RKO (cell line): ENCODE measurements around the gene FHIT.

Experiments used
- DNase-seq: peaks from one replicate; pipeline ENCODE4 v3.0.0-alpha.2; 2016; ENCODE audit warnings: low spot score

FHIT gene

GRCh38 chr3:60047426-60048200 is 1203.6 kb downstream of the FHIT start:
- no peak for DNase-seq

DNA sequence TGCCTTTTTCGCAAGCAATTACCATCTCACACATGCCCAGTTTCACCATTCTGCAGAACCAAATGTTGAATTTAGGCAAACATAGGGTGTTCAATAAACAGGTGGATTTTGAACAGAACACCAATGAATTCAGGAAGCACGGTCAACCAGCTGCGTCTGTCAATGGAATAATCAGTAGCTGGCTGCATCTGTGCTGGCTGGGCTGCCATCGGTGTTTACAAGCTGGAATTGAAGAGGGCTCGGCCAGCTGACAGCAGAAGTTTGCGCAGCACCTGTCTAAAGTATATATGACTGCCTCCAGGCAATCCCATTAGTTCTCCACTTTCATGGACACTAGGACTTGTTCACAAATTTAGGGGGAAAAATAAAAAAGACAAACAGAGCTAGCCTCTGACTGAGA is 1205.0 kb downstream of the FHIT start:
- DNase-seq = no peak

DNA sequence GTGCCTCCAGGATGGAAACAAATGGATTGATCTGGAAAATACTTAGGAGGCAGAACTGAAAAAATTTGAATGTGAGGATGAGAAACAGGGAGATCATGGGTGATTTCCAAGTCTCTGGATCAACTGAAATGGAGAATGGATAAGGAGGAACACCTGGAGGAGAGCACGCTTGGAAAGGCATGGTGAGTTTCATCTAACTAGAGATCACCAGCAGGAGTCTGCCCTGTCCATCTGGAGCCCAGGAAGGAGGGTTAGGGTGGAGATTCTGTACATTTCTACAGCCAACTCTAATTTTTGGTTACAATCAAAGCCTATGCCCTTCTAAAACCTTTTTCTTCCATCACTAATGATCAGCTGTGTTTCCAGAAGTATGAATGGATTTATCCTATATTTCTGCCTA is 1205.6 kb downstream of the FHIT start:
- no peak for DNase-seq

GRCh38 chr3:60036803-60037202 is 1214.4 kb downstream of the FHIT start:
- DNase-seq = no peak

- DNase-seq = no peak
These were observed 1217.3 kb downstream of the FHIT start for GRCh38 chr3:60033901-60034453.

- DNase-seq = no peak
These were observed 1220.3 kb downstream of the FHIT start for GRCh38 chr3:60030982-60031381.

DNA sequence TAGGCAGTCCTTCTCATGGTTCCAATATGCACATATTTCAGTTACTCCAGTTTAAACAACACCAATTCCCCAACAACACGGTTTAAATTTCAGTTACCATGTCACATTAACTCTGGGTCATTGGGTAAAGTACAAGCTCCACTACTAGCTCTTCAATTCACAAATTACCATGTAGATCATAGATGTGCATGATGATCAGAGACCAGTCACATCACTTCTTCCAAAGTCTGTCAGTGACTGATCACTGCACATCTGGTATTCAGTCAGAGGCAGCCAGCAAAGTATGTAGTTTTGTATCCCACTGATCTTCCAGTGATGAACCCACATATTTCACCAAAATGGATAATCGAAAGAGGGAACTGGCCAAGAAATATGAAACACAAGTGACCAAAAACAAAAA is 1223.0 kb downstream of the FHIT start:
- DNase-seq = no peak

GRCh38 chr3:60027335-60027734 is 1223.9 kb downstream of the FHIT start:
- DNase-seq = no peak

- DNase-seq = no peak
These were observed 1225.9 kb downstream of the FHIT start for GRCh38 chr3:60025096-60026050.

GRCh38 chr3:60024400-60024799 is 1226.9 kb downstream of the FHIT start:
- no peak for DNase-seq

DNA sequence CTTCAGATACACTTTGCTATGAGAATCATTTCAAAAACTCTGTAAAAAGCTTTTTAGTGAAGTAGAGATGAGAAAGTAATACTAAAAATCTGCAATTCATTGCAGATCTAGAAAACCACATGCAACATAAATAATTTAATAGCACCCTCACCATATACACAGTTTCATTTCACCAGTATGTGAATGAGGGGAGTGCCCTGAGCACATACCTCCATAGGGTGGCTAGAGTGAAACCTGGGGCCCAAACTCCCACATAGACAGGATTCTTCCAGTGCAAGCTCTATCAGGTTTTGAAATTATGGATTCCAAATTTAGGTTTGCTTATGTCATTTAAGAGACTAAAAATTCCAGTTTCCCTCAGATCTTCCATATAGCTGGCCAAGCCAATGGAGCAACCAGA is 1228.1 kb downstream of the FHIT start:
- DNase-seq = no peak

DNA sequence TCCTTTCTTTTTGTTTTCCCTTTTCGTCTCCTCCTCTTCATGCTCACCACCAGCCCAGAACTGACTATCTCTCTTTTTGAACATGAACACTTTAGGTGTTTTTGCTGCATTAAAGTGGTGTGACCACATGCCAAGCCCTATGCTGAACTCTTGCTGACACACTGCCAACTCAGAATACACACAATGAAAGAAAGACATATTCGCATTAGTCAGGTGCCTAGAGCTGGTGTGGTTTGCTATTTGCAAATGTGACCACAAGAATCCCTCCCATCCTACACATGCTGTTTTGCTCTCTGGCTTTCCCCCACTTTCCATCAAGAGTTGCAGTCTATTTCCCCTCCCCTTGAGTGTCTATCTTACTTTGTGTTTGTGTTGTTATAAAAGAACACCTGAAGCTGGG is 1233.6 kb downstream of the FHIT start:
- no peak for DNase-seq

GRCh38 chr3:60015032-60015705 is 1236.1 kb downstream of the FHIT start:
- DNase-seq = no peak

DNA sequence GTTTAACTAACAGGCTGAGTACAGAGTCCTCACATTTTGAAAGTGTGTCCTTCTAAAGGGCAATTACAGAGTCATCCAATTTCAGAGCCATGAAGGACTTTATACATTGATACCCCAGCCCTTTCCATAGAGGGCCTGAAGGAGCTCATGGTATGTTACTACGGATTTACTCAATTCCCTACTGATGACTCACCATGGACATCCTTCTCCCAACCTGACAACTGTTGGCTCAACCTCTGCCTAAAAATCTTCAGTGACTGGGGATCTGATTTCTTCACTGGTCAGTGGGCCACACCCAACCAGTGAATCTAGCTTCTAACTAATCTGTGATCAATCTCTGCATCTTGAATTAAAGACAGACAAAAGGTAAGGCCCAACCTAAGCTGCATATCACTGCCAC is 1238.0 kb downstream of the FHIT start:
- DNase-seq = no peak

DNA sequence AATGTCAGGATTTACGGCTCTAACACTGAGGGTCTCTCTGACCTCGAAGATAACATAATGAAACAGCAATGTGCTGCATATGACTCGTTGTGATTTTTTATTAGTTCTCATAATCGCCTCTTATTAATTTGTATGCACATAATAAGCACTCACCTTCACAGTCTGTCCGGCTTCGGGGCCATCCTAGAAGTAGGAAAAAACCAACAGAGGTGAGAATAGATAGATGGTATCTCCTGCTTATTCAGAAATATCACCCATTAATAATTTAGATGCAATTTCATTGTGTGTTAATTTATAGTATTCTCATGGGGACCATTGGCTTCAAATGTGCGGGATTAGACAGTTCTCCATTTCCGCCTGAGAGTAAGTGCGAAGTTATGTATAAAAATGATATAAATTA is 1240.0 kb downstream of the FHIT start:
- no peak for DNase-seq

- no peak for DNase-seq
These were observed 1240.5 kb downstream of the FHIT start for GRCh38 chr3:60010781-60011180.

GRCh38 chr3:60009931-60010478 is 1241.2 kb downstream of the FHIT start:
- no peak for DNase-seq

GRCh38 chr3:60001369-60001768 is 1249.9 kb downstream of the FHIT start:
- DNase-seq = no peak

DNA sequence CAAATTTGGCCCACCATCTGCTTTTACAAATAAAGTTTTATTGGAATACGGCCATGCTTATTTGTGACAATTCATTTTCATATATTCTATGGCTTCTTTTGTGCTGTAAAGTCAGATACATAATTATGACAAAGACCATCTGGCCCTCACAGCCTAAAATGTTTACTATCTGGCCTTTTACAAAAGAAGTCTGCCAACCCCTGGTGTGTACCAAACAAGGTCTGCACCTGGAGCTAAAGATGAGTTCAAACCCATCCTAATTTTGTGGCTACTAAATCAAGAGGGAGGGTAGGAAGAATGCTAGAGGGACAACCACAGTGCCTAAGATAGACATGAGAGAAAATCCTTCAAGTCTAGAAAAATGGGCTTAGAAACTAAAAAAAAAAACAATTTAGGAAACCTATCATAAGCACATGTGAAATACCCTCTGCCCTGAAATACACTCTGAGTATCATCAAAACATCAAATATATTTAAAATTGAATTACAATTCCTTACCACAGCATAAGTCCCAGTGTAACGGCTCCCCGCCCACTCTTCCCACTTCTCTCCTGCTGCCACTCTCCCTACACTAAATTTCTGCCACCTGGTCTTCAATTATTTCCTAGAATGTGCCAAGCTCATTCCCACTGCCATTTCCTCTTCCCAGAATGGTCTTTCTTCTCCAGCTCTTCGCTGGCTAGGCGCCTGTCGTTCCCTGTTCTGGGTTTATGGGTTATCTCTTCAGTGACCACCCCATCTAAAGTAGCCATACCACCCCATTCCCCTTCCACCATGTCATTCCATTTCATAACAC is 1250.7 kb downstream of the FHIT start:
- no peak for DNase-seq

- DNase-seq = no peak
These were observed 1253.2 kb downstream of the FHIT start for GRCh38 chr3:59998058-59998457.

GRCh38 chr3:59997583-59997982 is 1253.7 kb downstream of the FHIT start:
- DNase-seq = no peak
